HepG2 (cell line): ENCODE measurements around the gene AFF2. TPM values are rescaled to one million over a fixed set of nuclear protein-coding genes. Genes with fewer than 3 reads are reported as not detected.

Experiments used
- ATAC-seq: fragments of 200-7000 bp; cut with Tn5 transposase; 3 replicates; pipeline ENCODE4 v1.9.1; 2020; ENCODE audit warnings: mild to moderate bottlenecking, moderate library complexity
- BruUV-seq: library from RNA; stranded (reverse); fragments of 400-500 nt; replicated peaks from 2 replicates; lab custom pipeline; 2021; lab: Mats Ljungman, UMichigan
- CTCF ChIA-PET: fragments of 300-600 bp; formaldehyde crosslinking; extraction: SDS; loops from one replicate; lab custom pipeline; 2021; ENCODE audit warnings: low total read pairs, inconsistent platforms, low intra/inter-chr PET ratio; lab: Yijun Ruan, JAX
- POLR2A ChIA-PET: fragments of 350-600 bp; sonication (Branson Sonifier 250); formaldehyde crosslinking; loops from one replicate; lab custom pipeline; 2020; ENCODE audit warnings: antibody characterized with exemption, inconsistent platforms; lab: Yijun Ruan, JAX
- DNase-seq: peaks from one replicate; pipeline ENCODE4 v3.0.0-alpha.2; 2015; ENCODE audit warnings: low spot score
- FAIRE-seq: peaks from 3 replicates; lab custom pipeline; 2011; peaks lifted over from hg19 to GRCh38; lab: Jason Lieb, UNC
- H2AFZ ChIP-seq: one replicate; pipeline ENCODE4 v1.6.1; 2011; ENCODE audit warnings: low read length, inconsistent platforms
- H3K27ac ChIP-seq: fragments of 300-600 bp; 3 replicates; pipeline ENCODE4 v1.8.0; 2011; ENCODE audit warnings: mixed run types, mild to moderate bottlenecking, mixed read lengths, low read length, inconsistent platforms; ENCODE audit not compliant: insufficient read depth; ENCODE audit errors: extremely low read length
- H3K27me3 ChIP-seq, 2 experiments: fragments of 200-600 bp in 1 of 2; 2 replicates in 1 of 2; 3 replicates in 1 of 2; pipeline versions ENCODE4 v1.6.0 to v1.8.0; 2011; ENCODE audit warnings: low read length in 2 of 2, mild to moderate bottlenecking in 2 of 2, moderate library complexity in 2 of 2, inconsistent platforms in 1 of 2; ENCODE audit not compliant: insufficient read depth in 2 of 2, control insufficient read depth in 1 of 2
- H3K36me3 ChIP-seq, 2 experiments: fragments of 200-600 bp in 1 of 2; replicated peaks in 1 of 2; 2 replicates in 1 of 2; 3 replicates in 1 of 2; pipeline versions ENCODE4 v1.5.1 to v1.8.0; 2011; ENCODE audit warnings: low read length in 2 of 2, inconsistent platforms in 1 of 2; ENCODE audit not compliant: insufficient read depth in 2 of 2, control insufficient read depth in 1 of 2
- H3K4me1 ChIP-seq: 2 replicates; pipeline ENCODE4 v1.5.1; 2012; ENCODE audit warnings: low read length, inconsistent platforms; ENCODE audit not compliant: insufficient read depth
- H3K4me2 ChIP-seq: 2 replicates; pipeline ENCODE4 v1.6.0; 2011; ENCODE audit warnings: low read depth, low read length, inconsistent platforms
- H3K4me3 ChIP-seq, 3 experiments: fragments of 200-600 bp in 1 of 3; sonication (generic), shearing (Covaris generic) in 1 of 3; replicated peaks in 1 of 3; 2 replicates each; pipeline ENCODE4 v1.5.1; 2011 to 2016; ENCODE audit warnings: low read length in 3 of 3, inconsistent platforms in 2 of 3, low read depth in 2 of 3, mild to moderate bottlenecking in 2 of 3, control low read depth in 1 of 3, mixed read lengths in 1 of 3; ENCODE audit not compliant: insufficient read depth in 1 of 3
- H3K79me2 ChIP-seq: one replicate; pipeline ENCODE4 v1.6.1; 2011; ENCODE audit warnings: low read length, inconsistent platforms; ENCODE audit not compliant: insufficient read depth
- H3K9ac ChIP-seq: 2 replicates; pipeline ENCODE4 v1.6.0; 2011; ENCODE audit warnings: mild to moderate bottlenecking, low read depth, low read length, inconsistent platforms; ENCODE audit not compliant: insufficient read depth
- H3K9me3 ChIP-seq: 2 replicates; pipeline ENCODE4 v1.5.1; 2012; ENCODE audit warnings: mild to moderate bottlenecking, low read length
- H4K20me1 ChIP-seq: 2 replicates; pipeline ENCODE4 v1.6.0; 2011; ENCODE audit warnings: inconsistent platforms, mild to moderate bottlenecking, low read length, moderate library complexity; ENCODE audit not compliant: insufficient read depth
- BHLHE40 ChIP-seq: IDR thresholded peaks from 2 replicates; pipeline ENCODE4 v1.6.1; 2011; ENCODE audit warnings: low read length, improper control_type of control experiment
- CCDC6 ChIP-seq: sonication (generic); formaldehyde crosslinking; IDR thresholded peaks from 2 replicates; pipeline ENCODE4 v1.8.1; 2022; ENCODE audit warnings: mild to moderate bottlenecking, missing genetic modification reagents, moderate library complexity
- FOXJ3 ChIP-seq: sonication (generic); formaldehyde crosslinking; IDR thresholded peaks from 2 replicates; pipeline ENCODE4 v1.4.0; 2020; ENCODE audit warnings: missing genetic modification reagents, mild to moderate bottlenecking, borderline replicate concordance
- HES4 ChIP-seq: sonication (generic); formaldehyde crosslinking; IDR thresholded peaks from 2 replicates; pipeline ENCODE4 v1.9.0; 2021; ENCODE audit warnings: mild to moderate bottlenecking, missing genetic modification reagents, borderline replicate concordance
- MAFG ChIP-seq: sonication (generic); formaldehyde crosslinking; IDR thresholded peaks from 2 replicates; pipeline ENCODE4 v1.5.1; 2020; ENCODE audit warnings: mild to moderate bottlenecking, missing genetic modification reagents
- NFIB ChIP-seq: sonication (generic); formaldehyde crosslinking; IDR thresholded peaks from 2 replicates; pipeline ENCODE4 v1.9.0; 2021; ENCODE audit warnings: missing genetic modification reagents, mild to moderate bottlenecking, borderline replicate concordance
- SALL1 ChIP-seq: sonication (generic); formaldehyde crosslinking; IDR thresholded peaks from 2 replicates; pipeline ENCODE4 v1.8.0; 2022; ENCODE audit warnings: mild to moderate bottlenecking, missing genetic modification reagents
- SIX1 ChIP-seq: sonication (generic); formaldehyde crosslinking; IDR thresholded peaks from 2 replicates; pipeline ENCODE4 v1.4.0; 2020; ENCODE audit warnings: missing genetic modification reagents, borderline replicate concordance
- ZNF33B ChIP-seq: sonication (generic); formaldehyde crosslinking; IDR thresholded peaks from 2 replicates; pipeline ENCODE4 v1.5.1; 2020; ENCODE audit warnings: mild to moderate bottlenecking, missing genetic modification reagents
- ZNF546 ChIP-seq: sonication (generic); formaldehyde crosslinking; conservative IDR thresholded peaks from 2 replicates; pipeline ENCODE4 v1.8.1; 2023; ENCODE audit warnings: mild to moderate bottlenecking, missing genetic modification reagents
- ZNF577 ChIP-seq: sonication (generic); formaldehyde crosslinking; IDR thresholded peaks from 2 replicates; pipeline ENCODE4 v1.4.0; 2020; ENCODE audit warnings: mild to moderate bottlenecking, low read depth, missing genetic modification reagents, borderline replicate concordance
- ZSCAN21 ChIP-seq: sonication (generic); formaldehyde crosslinking; IDR thresholded peaks from 2 replicates; pipeline ENCODE4 v1.8.0; 2022; ENCODE audit warnings: mild to moderate bottlenecking, missing genetic modification reagents, moderate library complexity, borderline replicate concordance
- WGBS: methylation state at CpG from one replicate; pipeline ENCODE4 v1.1.6; 2017; ENCODE audit warnings: low lambda C conversion rate; 5-methylcytosine and 5-hydroxymethylcytosine counted together
- in situ Hi-C: cut with HindIII; loops from 2 replicates; pipeline ENCODE4 v1.10.0; 2017; ENCODE audit warnings: low pct_unique_long_range_greater_than_20kb; ENCODE audit not compliant: extremely low pct_ligation_motif_present
- intact Hi-C: fragments of 100-400 bp; cut with micrococcal nuclease; formaldehyde crosslinking; loops from one replicate; pipeline ENCODE4 v1.10.0; 2022; ENCODE audit not compliant: unreplicated experiment
- polyA plus RNA-seq, 8 experiments: library from polyadenylated mRNA; depleted of rRNA in 3 of 8; stranded (reverse) in 7 of 8; unstranded in 1 of 8; fragments of >200 nt; fragmentation: Illumina TruSeq in 4 of 8; extraction: Trizol in 4 of 8; gene quantifications; 2 replicates each; pipeline versions ENCODE4 v1.2.1 to v1.2.3, GENCODE V29; 2011 to 2016; ENCODE audit warnings: low read depth in 4 of 8, missing spikeins in 1 of 8, mixed read lengths in 1 of 8; ENCODE audit not compliant: insufficient read depth in 1 of 8
- total RNA-seq, 5 experiments: library from RNA; depleted of rRNA; stranded (reverse); fragments of >200 nt; fragmentation: Illumina TruSeq; extraction: Trizol; gene quantifications; 2 replicates each; pipeline ENCODE4 v1.2.3, GENCODE V29; 2016; ENCODE audit warnings: low read depth in 1 of 5
- TF ChIP-seq, protein P1 (sequence below): sonication (generic); formaldehyde crosslinking; IDR thresholded peaks from 2 replicates; pipeline ENCODE4 v1.5.0; 2020; ENCODE audit warnings: mild to moderate bottlenecking, missing genetic modification reagents, moderate library complexity
- TF ChIP-seq, protein P2 (sequence below): conservative IDR thresholded peaks from 2 replicates; pipeline ENCODE4 v1.6.1; 2018; ENCODE audit warnings: missing genetic modification reagents
- TF ChIP-seq, protein P3 (sequence below): sonication (generic); formaldehyde crosslinking; IDR thresholded peaks from 2 replicates; pipeline ENCODE4 v1.4.0; 2020; ENCODE audit warnings: missing genetic modification reagents; ENCODE audit errors: not compliant biosample characterization

The AFF2 gene
- total and polyA plus RNA-seq, 2 of the 13 experiments (the other 11 are each of a cell fraction or from before 2014, with no cell fraction given) = not detected

DNA sequence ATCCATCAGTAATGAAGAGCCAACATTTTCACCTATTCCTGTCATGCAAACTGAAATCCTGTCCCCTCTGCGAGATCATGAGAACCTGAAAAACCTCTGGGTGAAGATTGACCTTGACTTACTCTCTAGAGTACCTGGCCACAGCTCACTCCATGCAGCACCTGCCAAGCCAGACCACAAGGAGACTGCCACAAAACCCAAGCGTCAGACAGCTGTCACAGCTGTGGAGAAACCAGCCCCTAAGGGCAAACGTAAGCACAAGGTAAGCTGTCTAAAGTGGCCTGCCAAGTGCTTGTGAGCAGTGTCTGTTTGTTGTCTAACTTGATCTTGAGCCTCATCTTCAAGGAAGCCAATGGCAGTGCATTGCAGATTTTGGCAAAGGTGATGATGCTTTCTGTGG, 455.9 kb downstream of the AFF2 start:
- ChIA-PET POLR2A (no interaction called here), CTCF (no interaction called here)
- no peak overlapping the region for H2AFZ ChIP-seq
- no peaks in the 10 kb centered on the region for H3K79me2 ChIP-seq
- H3K9me3 ChIP-seq = no peaks in the 10 kb centered on the region
- no peaks in the 10 kb centered on the region for H4K20me1 ChIP-seq
- WGBS = no CpG with 5 or more reads among the region's 3 CpGs
- H3K4me3 ChIP-seq = no peak overlapping the region
- no TSS peak for BruUV-seq
- H3K27ac ChIP-seq = no peak overlapping the region
- in situ Hi-C loops = no loop called here
- DNase-seq (no peak), ATAC-seq (no peak), FAIRE-seq (no peak)
- H3K9ac ChIP-seq = no peak overlapping the region
- TF ChIP-seq SALL1 (CRISPR knock-in tag) (no peak), BHLHE40 (no peak), CCDC6 (no peak), FOXJ3 (CRISPR knock-in tag) (no peak), SIX1 (CRISPR knock-in tag) (no peak), MAFG (CRISPR knock-in tag) (no peak), ZNF33B (CRISPR knock-in tag) (no peak), ZNF546 (CRISPR knock-in tag) (no peak), ZNF577 (CRISPR knock-in tag) (no peak), HES4 (CRISPR knock-in tag) (no peak), NFIB (CRISPR knock-in tag) (no peak), ZSCAN21 (no peak)
- TF ChIP-seq, protein P1, sequence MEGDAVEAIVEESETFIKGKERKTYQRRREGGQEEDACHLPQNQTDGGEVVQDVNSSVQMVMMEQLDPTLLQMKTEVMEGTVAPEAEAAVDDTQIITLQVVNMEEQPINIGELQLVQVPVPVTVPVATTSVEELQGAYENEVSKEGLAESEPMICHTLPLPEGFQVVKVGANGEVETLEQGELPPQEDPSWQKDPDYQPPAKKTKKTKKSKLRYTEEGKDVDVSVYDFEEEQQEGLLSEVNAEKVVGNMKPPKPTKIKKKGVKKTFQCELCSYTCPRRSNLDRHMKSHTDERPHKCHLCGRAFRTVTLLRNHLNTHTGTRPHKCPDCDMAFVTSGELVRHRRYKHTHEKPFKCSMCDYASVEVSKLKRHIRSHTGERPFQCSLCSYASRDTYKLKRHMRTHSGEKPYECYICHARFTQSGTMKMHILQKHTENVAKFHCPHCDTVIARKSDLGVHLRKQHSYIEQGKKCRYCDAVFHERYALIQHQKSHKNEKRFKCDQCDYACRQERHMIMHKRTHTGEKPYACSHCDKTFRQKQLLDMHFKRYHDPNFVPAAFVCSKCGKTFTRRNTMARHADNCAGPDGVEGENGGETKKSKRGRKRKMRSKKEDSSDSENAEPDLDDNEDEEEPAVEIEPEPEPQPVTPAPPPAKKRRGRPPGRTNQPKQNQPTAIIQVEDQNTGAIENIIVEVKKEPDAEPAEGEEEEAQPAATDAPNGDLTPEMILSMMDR (CRISPR knock-in tag) = no peak
- TF ChIP-seq, protein P2, sequence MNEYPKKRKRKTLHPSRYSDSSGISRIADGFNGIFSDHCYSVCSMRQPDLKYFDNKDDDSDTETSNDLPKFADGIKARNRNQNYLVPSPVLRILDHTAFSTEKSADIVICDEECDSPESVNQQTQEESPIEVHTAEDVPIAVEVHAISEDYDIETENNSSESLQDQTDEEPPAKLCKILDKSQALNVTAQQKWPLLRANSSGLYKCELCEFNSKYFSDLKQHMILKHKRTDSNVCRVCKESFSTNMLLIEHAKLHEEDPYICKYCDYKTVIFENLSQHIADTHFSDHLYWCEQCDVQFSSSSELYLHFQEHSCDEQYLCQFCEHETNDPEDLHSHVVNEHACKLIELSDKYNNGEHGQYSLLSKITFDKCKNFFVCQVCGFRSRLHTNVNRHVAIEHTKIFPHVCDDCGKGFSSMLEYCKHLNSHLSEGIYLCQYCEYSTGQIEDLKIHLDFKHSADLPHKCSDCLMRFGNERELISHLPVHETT = no peak
- TF ChIP-seq, protein P3, sequence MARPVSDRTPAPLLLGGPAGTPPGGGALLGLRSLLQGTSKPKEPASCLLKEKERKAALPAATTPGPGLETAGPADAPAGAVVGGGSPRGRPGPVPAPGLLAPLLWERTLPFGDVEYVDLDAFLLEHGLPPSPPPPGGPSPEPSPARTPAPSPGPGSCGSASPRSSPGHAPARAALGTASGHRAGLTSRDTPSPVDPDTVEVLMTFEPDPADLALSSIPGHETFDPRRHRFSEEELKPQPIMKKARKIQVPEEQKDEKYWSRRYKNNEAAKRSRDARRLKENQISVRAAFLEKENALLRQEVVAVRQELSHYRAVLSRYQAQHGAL (CRISPR knock-in tag) = no peak
- H3K4me1 ChIP-seq = no peaks in the 10 kb centered on the region
- no peaks in the 10 kb centered on the region for H3K36me3 ChIP-seq
- intact Hi-C loops = no loop called here
- H3K4me2 ChIP-seq = no peak overlapping the region
- H3K27me3 ChIP-seq = no peaks in the 10 kb centered on the region
